ENCODE data around the gene ERICH3. TPM values are rescaled to one million over a fixed set of nuclear protein-coding genes. Genes with fewer than 3 reads are reported as not detected.

ERICH3 gene
- total and polyA plus RNA-seq, 8 donors: 0.06 to 6.8 (median 3.6) TPM

DNA sequence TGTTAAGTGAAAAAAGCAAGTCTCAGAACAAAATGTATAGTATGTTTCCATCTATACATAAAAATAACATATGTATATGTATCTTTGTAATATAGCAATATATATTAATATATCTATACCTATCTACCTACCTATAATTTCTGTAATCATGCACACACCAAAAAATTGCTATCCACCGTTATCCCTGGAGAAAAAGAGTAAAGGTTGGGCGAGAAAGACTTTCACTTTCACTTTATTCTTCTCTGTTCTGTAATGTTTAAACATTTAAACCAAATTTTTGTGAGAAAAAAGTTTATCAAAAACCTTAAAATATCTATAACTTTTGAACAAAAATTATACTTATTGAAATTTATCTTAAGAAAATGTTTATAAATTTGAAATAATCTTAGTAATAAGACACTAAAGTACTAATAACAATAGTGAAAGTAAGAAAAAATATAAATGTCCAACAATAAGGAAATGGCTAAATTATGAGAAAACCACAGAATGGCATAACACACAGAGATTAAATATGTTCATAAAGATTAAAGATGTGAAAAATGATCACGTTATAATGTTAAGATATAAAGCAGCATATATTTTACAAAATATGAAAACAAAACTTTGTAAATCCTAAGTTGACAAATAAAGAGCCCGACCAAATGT lies 87.2 kb downstream of the ERICH3 start:
- Histone ChIP-seq H3K4me3 (no peak overlapping the region), H3K27ac (no peak overlapping the region), H3K27me3 (no peaks in the 10 kb centered on the region), H3K36me3 (no peaks in the 10 kb centered on the region), H3K4me1 (no peaks in the 10 kb centered on the region), H3K9me3 (no peaks in the 10 kb centered on the region)
- TF ChIP-seq, protein P1, sequence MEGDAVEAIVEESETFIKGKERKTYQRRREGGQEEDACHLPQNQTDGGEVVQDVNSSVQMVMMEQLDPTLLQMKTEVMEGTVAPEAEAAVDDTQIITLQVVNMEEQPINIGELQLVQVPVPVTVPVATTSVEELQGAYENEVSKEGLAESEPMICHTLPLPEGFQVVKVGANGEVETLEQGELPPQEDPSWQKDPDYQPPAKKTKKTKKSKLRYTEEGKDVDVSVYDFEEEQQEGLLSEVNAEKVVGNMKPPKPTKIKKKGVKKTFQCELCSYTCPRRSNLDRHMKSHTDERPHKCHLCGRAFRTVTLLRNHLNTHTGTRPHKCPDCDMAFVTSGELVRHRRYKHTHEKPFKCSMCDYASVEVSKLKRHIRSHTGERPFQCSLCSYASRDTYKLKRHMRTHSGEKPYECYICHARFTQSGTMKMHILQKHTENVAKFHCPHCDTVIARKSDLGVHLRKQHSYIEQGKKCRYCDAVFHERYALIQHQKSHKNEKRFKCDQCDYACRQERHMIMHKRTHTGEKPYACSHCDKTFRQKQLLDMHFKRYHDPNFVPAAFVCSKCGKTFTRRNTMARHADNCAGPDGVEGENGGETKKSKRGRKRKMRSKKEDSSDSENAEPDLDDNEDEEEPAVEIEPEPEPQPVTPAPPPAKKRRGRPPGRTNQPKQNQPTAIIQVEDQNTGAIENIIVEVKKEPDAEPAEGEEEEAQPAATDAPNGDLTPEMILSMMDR (IDR thresholded peaks at IDR 0.05): no peak
- DNase-seq: no peak
- ATAC-seq: no peak
- intact Hi-C loops (cut with DNase I): no loop called here

DNA sequence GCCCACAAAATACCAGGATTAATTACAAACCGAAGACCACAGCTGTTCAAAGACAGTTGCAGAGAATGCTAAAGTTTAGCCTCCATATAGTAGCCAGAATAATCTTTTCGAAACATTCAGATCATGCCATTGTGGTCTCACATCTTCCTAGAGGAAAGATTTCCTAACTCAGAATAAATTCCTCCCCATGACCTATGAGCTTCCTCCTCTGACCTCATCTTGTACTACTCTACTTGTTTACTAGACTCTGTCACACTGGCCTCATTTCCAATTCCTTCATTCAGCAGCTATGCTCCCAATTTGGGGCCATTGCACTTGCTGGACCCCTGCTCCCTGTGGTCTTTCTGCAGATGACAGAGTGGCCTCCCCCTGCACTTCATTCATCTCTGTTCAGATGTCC lies 89.4 kb downstream of the ERICH3 start:
- ATAC-seq: no peak
- intact Hi-C loops (cut with DNase I): no loop called here
- TF ChIP-seq, protein P1 (IDR thresholded peaks at IDR 0.05): no peak

DNA sequence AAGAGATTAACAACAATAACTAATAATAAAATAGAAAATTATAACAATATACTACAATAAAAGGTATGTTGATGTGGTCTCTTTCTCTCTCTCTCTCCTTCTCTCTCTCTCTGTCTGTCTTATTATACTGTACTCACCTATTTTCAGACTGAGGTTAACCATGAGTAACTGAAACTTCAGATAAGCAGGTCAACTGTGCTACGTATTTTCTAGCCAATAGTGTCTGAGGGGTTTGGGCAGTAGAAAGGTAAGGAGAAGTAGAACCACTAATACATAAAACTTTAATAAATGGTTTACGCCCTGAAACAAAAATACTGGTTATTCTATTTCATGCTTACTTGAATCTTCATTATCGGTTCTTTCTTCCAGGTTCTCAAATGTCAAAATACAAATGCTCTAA lies 90.2 kb downstream of the ERICH3 start:
- Histone ChIP-seq H3K4me3 (no peak overlapping the region), H3K36me3 (no peaks in the 10 kb centered on the region), H3K27ac (no peak overlapping the region), H3K9me3 (no peaks in the 10 kb centered on the region), H3K27me3 (no peaks in the 10 kb centered on the region), H3K4me1 (no peaks in the 10 kb centered on the region)
- DNase-seq (no peak), ATAC-seq (no peak)
- intact Hi-C loops (cut with DNase I): no loop called here
- TF ChIP-seq, protein P1 (IDR thresholded peaks at IDR 0.05): no peak

More for the DNA sequence above, 89.4 kb downstream of the ERICH3 start:
- DNase-seq: no peak
- H3K4me1 ChIP-seq: no peaks in the 10 kb centered on the region
- no peaks in the 10 kb centered on the region for H3K36me3 ChIP-seq
- no peak overlapping the region for H3K27ac ChIP-seq
- no peaks in the 10 kb centered on the region for H3K27me3 ChIP-seq
- no peaks in the 10 kb centered on the region for H3K9me3 ChIP-seq
- H3K4me3 ChIP-seq: no peak overlapping the region

DNA sequence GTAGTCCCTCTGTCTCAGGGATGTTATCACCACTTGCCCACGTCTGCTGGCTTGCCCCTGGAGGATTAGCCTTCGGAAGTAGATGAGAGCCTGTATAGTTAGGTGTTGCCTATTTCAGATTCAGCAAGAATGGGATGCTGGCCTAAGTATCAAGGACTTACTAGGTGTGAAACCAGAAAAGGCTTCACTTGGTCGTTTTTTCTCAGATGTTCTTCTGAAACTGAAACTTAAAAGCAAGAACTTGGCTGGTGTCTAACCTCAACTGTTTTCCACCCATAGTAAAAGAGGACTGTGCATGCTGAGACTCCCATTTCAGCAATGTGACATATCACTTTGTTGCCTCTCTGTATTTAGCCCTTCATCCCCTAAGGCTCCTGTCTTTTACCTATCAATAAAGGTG lies 94.2 kb downstream of the ERICH3 start:
- Histone ChIP-seq H3K27ac (no peak overlapping the region), H3K9me3 (no peaks in the 10 kb centered on the region), H3K4me3 (no peak overlapping the region), H3K27me3 (no peaks in the 10 kb centered on the region), H3K36me3 (no peaks in the 10 kb centered on the region), H3K4me1 (no peaks in the 10 kb centered on the region)
- ATAC-seq: no peak
- no peak for DNase-seq
- TF ChIP-seq, protein P1 (IDR thresholded peaks at IDR 0.05): no peak
- intact Hi-C loops (cut with DNase I): no loop called here

DNA sequence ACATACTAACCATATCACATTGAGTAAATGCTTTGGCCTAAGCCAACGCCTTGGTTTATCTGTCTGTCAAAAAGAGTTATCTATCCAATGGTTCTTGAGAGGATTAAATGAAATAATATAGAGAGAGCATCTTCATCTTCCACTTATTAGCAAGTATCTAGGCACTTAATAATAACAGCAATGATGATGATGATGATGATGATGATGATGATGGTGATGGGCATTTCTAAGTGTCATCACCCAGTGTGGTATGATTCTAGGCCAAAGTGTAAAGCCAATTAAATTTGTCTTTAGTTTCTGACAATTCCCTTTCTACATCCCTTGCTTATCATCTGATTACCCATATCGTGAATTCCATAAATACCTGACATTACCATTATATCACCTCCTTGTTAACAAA lies 95.5 kb downstream of the ERICH3 start:
- Histone ChIP-seq H3K4me1 (no peaks in the 10 kb centered on the region), H3K27ac (no peak overlapping the region), H3K27me3 (peaks cover 0 to 2% of the 10 kb centered on the region in 2 donors), H3K36me3 (no peaks in the 10 kb centered on the region), H3K4me3 (no peak overlapping the region), H3K9me3 (no peaks in the 10 kb centered on the region)
- no peak for DNase-seq
- TF ChIP-seq, protein P1 (IDR thresholded peaks at IDR 0.05): no peak
- intact Hi-C loops (cut with DNase I): no loop called here
- ATAC-seq: no peak

All from left lung (tissue), 10 donors.